HL-60/S4 (cell line): ENCODE results near the gene GIPR.
"Not testable (repeated sequence)": the region's sequence is repeated elsewhere in the genome, so short reads cannot be mapped to it uniquely, and the experiment has no call there.

Experiments
- in situ Hi-C: fragments of 300-500 bp; cut with MboI; formaldehyde crosslinking; loops from 2 replicates; pipeline ENCODE4 v1.14.3; 2022; ENCODE audit warnings: low sequenced_read_pairs

GIPR gene, protein sequence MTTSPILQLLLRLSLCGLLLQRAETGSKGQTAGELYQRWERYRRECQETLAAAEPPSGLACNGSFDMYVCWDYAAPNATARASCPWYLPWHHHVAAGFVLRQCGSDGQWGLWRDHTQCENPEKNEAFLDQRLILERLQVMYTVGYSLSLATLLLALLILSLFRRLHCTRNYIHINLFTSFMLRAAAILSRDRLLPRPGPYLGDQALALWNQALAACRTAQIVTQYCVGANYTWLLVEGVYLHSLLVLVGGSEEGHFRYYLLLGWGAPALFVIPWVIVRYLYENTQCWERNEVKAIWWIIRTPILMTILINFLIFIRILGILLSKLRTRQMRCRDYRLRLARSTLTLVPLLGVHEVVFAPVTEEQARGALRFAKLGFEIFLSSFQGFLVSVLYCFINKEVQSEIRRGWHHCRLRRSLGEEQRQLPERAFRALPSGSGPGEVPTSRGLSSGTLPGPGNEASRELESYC

GRCh38 chr19:45667620-45668341 lies at the start of gene GIPR:
Gene GIPR, plus strand, starts transcription at chr19:45668221. Its CDS starts 1,300 bp downstream, at chr19:45669521.
- in situ Hi-C loops = no loop called here

- in situ Hi-C loops = no loop called here
Observed at GRCh38 chr19:45621389-45621788, 46.6 kb upstream of the GIPR start.

GRCh38 chr19:45621976-45622503 lies 46.0 kb upstream of the GIPR start:
- in situ Hi-C loops = no loop called here

- in situ Hi-C loops = no loop called here
Observed at GRCh38 chr19:45623984-45624383, 44.0 kb upstream of the GIPR start.

DNA sequence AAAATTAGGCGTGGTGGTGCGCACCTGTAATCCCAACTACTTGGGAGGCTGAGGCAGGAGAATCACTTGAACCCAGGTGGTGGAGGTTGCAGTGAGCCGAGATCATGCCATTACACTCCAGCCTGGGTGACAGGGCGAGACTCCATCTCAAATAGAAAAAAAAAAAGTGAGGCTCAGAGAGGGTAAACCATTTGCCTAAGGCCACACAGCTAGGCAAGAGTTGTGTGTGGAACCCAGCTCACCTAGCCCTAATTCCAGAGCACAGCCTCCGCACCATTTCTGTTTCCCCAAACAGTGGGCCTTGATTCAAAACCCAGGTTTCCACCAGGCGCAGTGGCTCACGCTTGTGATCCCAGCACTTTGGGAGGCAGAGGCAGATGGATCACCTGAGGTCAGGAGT lies 39.8 kb upstream of the GIPR start:
- in situ Hi-C loops = not testable (repeated sequence)

GRCh38 chr19:45629704-45630103 lies 38.3 kb upstream of the GIPR start:
- in situ Hi-C loops = no loop called here

GRCh38 chr19:45630463-45630862 lies 37.6 kb upstream of the GIPR start:
- in situ Hi-C loops = no loop called here

DNA sequence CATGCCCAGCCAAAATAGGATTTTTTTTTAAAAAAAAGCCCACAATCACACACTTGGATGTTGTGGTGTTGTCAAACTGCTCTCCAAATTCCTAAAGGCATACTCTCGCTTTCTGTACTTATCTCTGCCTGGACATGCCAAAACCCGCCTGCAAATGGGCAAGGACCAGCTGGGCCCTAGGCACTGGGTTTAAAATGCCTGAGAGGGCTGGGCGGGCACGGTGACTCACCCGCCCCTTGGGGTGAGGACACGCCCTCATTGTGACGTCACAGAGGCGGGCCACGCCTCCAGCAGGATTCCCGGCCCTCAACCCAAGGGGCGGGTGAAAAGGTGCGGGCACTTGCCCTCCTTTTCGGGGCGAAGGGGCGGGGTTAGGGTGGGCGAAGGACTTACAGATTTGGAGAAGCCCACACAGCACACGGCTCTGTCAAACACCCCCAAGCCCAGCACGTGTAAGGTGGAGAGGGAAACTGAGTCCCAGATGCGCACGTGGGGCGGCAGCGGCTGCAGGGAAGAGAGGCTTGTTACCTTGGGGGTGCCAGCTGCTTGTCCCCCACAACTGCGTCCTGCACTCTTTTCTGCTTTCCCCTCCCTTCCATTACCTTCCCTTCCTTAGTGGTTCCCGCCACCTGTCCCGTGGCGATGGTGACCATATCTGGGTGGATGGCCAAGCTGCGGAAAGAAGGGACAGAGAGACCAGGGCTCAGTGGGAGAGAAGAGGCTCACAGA lies 35.4 kb upstream of the GIPR start:
- in situ Hi-C loops = no loop called here

GRCh38 chr19:45636275-45636674 lies 31.7 kb upstream of the GIPR start:
- in situ Hi-C loops = no loop called here

- in situ Hi-C loops = no loop called here
Observed at GRCh38 chr19:45636902-45637301, 31.1 kb upstream of the GIPR start.

DNA sequence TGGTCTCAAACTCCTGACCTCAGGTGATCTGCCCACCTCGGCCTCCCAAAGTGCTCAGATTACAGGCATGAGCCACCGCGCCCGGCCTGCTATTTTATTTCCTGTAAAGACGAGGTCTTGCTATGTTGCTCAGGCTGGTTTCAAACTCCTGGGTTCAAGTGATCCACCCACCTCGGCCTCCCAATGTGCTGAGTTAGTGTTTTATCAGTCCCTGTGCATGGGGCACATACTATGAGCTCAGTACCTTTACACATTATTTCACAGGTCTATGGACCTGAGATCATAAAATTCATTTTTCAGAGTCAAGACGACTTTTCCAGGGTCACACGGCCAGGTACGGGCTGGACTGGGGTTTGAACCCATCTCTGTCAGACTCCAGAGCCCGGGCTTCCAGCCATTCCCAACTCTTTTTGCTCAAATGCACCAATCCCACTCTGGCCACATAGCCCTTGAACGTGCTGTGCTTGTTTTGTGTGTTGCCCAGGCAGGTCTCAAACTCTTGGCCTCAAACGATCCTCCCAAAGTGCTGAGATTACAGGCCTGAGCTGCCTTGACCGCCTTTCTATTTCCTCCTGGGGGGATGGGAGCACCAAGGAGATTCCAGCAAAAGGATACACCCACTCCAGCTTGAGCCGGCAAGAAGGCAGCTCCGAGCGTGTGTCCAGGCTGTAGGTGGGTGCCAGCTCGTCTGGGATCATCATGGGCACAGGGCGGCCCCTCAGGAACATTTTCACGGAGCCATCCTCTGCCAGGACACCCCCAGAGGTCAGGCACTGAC lies 29.9 kb upstream of the GIPR start:
- in situ Hi-C loops = no loop called here

DNA sequence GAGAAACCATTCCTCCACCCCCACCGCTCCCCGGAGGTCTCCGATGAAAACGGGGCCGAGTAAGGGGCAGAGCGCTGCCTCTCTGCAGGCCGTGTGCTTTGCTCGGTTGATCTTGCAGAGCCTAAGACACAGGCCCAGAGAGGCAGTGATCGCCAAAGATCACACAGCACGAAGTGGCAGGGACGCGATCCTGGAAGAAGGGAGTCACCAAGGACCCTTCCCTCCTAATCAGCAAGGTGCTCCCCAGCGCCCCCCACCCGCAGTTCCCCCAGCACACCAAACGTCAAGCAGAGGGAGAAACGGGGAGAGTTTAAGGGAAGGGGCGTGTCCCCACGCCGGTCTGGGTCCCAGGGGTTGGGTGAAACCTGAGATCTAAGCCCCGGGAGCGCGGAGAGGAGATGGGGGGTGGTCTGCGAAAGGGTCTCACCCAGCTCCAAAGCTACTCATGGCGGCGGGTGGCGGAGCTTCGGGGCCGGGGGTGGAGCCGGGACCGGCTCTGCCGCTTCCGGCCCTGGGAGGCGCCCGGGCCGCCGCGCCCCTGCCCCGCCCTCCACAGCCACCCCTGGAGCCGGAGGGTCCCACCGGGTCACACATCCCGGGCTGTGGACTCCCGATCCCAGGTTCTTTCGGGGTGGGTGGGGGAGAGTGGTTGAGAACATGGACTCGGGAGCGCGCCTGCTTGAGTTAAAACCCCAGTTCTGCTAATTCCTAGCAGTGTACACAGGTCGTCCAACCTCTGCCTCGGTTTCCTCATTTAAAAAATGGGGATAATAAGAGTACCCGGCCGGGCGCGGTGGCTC lies 28.9 kb upstream of the GIPR start, which contains the start of gene EML2:
Gene EML2, minus strand, starts transcription at position 468 of the 800 bp plus-strand sequence. Its CDS starts 21 bp downstream, at position 447.
- in situ Hi-C loops = no loop called here

DNA sequence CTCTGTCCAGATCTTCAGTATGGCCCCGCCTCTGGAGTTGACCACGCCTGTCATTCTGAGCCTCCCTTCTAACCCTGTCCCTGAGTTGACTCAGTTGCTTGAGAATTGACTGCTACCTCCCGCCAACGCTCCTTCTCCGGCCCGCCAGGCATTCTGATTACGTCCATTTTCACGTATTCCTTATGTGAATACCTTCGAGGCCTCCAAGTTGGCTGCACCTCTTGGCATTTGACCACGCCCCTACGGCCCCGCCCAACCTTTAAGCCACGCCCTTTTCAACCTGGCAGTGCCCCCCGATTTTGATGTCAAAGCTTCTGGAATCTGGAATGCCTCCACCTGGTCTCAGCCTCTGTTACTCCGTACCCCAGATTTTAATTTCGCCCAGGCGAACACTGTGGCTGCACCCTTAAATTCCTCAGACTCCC lies 27.2 kb upstream of the GIPR start:
- in situ Hi-C loops = no loop called here

DNA sequence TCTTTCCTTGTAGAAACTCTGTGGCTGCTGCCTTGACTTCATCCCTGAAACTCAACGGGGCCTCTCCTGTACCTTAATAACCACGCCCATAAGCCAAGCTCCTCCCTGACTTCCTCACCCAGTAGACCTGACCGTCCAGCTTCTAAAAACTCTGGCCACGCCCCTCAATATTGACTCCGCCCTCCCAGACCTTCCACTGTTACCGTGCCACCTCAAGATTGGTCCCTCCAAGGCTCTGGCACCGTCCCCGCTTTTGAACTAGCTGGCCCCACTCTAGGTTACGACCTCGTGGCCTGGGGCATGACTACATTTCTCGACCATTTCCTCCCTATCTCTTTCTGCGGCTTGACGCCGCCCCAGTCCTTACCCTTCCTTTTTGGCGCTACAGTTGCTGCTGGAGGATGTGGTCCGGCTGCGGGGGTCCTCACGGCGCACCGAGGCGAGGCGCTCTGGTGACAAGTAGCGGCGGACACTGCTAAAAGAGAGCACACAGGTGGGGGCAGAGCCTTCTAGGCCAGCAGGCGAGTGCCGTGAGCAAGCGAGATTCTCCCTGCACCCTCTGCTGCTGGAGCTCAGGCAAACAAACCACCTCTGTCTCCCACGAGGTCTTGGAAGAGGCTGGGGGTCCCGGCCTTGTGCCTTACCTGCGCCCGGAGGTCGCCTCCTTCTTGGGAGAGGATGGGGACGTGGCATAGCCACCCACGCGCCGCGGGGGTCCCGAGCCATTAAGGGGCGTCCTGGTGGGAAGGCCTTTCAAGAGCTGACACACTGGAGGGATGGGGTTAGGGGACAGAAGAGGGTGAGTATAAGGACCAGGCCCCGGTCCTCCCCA lies 26.5 kb upstream of the GIPR start:
- in situ Hi-C loops = no loop called here

GRCh38 chr19:45643024-45643926 lies 24.7 kb upstream of the GIPR start:
- in situ Hi-C loops = no loop called here

DNA sequence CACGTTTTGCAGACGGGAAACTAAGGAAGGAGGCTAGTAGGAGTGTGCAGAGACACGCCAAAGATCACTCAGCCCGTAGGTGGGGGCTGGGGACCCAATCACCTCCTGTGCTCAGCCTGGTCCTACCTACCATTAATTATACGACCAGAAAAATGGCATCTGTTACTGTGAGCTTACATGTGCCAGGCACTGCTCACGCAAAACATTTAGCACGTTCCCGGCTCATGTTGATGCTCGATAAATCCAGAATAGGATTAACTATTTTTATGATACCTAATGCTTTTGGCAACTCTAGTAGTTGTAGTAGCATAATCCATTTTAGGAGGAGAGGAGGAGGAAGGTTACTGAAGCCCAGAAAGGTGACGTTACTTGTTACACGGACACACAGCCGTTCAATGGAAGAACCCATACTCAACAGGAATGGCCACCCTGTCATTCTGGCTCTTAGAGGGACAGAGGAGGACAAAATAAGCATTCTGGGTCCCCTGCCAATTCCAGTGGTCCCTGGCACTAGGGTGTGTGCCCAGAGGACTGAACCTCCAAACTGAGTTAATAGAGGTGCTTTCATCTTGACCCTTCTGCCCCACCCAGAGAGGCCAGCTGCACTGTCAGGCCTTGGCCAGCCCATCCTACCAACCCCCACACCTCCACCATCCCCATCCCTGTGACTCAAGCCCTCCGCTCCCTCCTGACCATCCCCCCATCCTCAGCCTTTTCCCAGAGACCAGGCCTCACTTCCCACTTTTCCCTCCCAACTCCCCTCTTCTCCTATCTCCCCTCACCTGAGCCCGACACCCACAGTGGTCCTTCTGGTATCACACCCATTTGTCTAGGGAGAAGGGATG lies 23.9 kb upstream of the GIPR start:
- in situ Hi-C loops = no loop called here
